ENCODE measurements around the gene MBP.

MBP gene

GRCh38 chr18:77047803-77048419 is 84.7 kb downstream of the MBP start:
- no peak for DNase-seq (ENCODE audit: low read depth in 2 of 2)

GRCh38 chr18:77046994-77047393 is 85.6 kb downstream of the MBP start:
- DNase-seq (ENCODE audit: low read depth in 2 of 2), result no peak

GRCh38 chr18:77046409-77046808 is 86.2 kb downstream of the MBP start:
- DNase-seq (ENCODE audit: low read depth in 2 of 2), result no peak

GRCh38 chr18:77045677-77046076 is 86.9 kb downstream of the MBP start:
- DNase-seq (ENCODE audit: low read depth in 2 of 2), result no peak

- no peak for DNase-seq (ENCODE audit: low read depth in 2 of 2)
Measured at GRCh38 chr18:77044866-77045664, 87.5 kb downstream of the MBP start.

GRCh38 chr18:77043541-77044280 is 88.9 kb downstream of the MBP start:
- no peak for DNase-seq (ENCODE audit: low read depth in 2 of 2)

GRCh38 chr18:77042583-77042982 is 90.0 kb downstream of the MBP start:
- DNase-seq (ENCODE audit: low read depth in 2 of 2), result no peak

- DNase-seq (ENCODE audit: low read depth in 2 of 2), result no peak
Measured at GRCh38 chr18:77039196-77040130, 93.1 kb downstream of the MBP start.

GRCh38 chr18:77038182-77038858 is 94.3 kb downstream of the MBP start:
- DNase-seq (ENCODE audit: low read depth in 2 of 2), result no peak

GRCh38 chr18:77037567-77037966 is 95.0 kb downstream of the MBP start:
- DNase-seq (ENCODE audit: low read depth in 2 of 2), result no peak

GRCh38 chr18:77035380-77036187 is 97.0 kb downstream of the MBP start:
- no peak for DNase-seq (ENCODE audit: low read depth in 2 of 2)

- DNase-seq (ENCODE audit: low read depth in 2 of 2), result no peak
Measured at GRCh38 chr18:77033575-77033974, 99.0 kb downstream of the MBP start.

- no peak for DNase-seq (ENCODE audit: low read depth in 2 of 2)
Measured at GRCh38 chr18:77032181-77032701, 100.3 kb downstream of the MBP start.

- DNase-seq (ENCODE audit: low read depth in 2 of 2), result no peak
Measured at GRCh38 chr18:77031662-77032061, 100.9 kb downstream of the MBP start.

- no peak for DNase-seq (ENCODE audit: low read depth in 2 of 2)
Measured at GRCh38 chr18:77030201-77030600, 102.4 kb downstream of the MBP start.

- no peak for DNase-seq (ENCODE audit: low read depth in 2 of 2)
Measured at GRCh38 chr18:77025831-77026363, 106.7 kb downstream of the MBP start.

- DNase-seq (ENCODE audit: low read depth in 2 of 2), result no peak
Measured at GRCh38 chr18:77025123-77025522, 107.5 kb downstream of the MBP start.

- no peak for DNase-seq (ENCODE audit: low read depth in 2 of 2)
Measured at GRCh38 chr18:77024476-77024875, 108.1 kb downstream of the MBP start.

- no peak for DNase-seq (ENCODE audit: low read depth in 2 of 2)
Measured at GRCh38 chr18:77023102-77023782, 109.3 kb downstream of the MBP start.
